Measurements from ENCODE around the gene NEDD4.

NEDD4 gene

GRCh38 chr15:55917881-55918296, 75.5 kb downstream of the NEDD4 start:
- H3F3A ChIP-seq (ENCODE audit: insufficient read depth, low read length) = no peaks in the 10 kb centered on the region
- no peaks in the 10 kb centered on the region for H3K36me3 ChIP-seq (ENCODE audit: insufficient read depth, low read length)
- no peaks in the 10 kb centered on the region for H3K27me3 ChIP-seq (ENCODE audit: insufficient read depth, low read length)
- H3K9me2 ChIP-seq (ENCODE audit: low read depth, low read length) = no peaks in the 10 kb centered on the region
- H3K9ac ChIP-seq (ENCODE audit: low read length) = no peak overlapping the region
- no peak overlapping the region for H3K4me3 ChIP-seq (ENCODE audit: low read depth, low read length, poor library complexity, severe bottlenecking)
- no peaks in the 10 kb centered on the region for H3K79me2 ChIP-seq (ENCODE audit: insufficient read depth, low read length)
- H3K4me1 ChIP-seq (ENCODE audit: insufficient read depth, low read length, severe bottlenecking) = no peaks in the 10 kb centered on the region
- H3K27ac ChIP-seq (ENCODE audit: low read depth, low read length, poor library complexity, severe bottlenecking) = no peak overlapping the region
- no peaks in the 10 kb centered on the region for H3K9me3 ChIP-seq (ENCODE audit: low read length)
- H2AFZ ChIP-seq (ENCODE audit: low read length) = no peak overlapping the region
- H3K4me2 ChIP-seq (ENCODE audit: low read length) = no peak overlapping the region
- no peaks in the 10 kb centered on the region for H4K20me1 ChIP-seq (ENCODE audit: insufficient read depth, low read length)
- TF ChIP-seq CTCF (IDR thresholded peaks at IDR 0.05; ENCODE audit: low read length) (peak; percentile 54), EZH2 (IDR thresholded peaks at IDR 0.05; ENCODE audit: borderline replicate concordance, low read length) (no peak)

DNA sequence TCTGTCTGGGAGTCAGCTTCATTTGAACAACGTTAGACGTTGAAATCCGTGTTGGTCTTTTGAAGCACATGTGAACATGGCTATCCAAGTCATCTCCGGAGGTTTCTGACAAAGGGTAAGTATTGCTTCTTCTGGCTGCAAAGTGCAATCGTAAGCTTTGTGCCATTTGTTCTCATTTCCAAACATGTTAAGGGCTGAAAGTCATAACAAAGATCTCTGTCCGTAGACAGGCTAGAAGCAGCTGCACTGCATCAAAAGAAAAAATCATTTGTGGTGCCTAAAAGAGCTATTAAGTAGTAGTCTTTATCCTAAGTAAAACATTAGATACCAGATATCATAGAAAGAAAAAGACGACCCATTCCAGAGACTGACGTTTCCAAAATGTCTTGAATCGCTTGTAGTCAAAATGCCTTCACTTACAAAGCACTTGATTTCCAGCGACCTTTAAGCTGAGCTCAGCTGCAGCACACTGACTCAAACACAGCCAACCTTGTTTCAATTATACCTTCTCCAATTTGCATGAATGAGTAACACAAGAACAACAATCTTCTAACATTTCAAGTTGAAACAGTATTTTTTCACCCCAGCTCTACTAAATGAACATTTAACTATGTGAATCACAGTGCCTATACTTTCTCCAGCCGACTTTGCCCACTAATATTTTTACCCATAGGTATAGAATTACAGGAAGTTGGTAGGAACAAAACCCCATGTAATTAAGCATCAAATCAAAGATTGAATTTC, 76.6 kb downstream of the NEDD4 start:
- Histone ChIP-seq H3K27me3 (ENCODE audit: insufficient read depth, low read length) (no peaks in the 10 kb centered on the region), H4K20me1 (ENCODE audit: insufficient read depth, low read length) (no peaks in the 10 kb centered on the region), H3F3A (ENCODE audit: insufficient read depth, low read length) (no peaks in the 10 kb centered on the region), H3K36me3 (ENCODE audit: insufficient read depth, low read length) (no peaks in the 10 kb centered on the region), H2AFZ (ENCODE audit: low read length) (no peak overlapping the region), H3K4me3 (ENCODE audit: low read depth, low read length, poor library complexity, severe bottlenecking) (no peak overlapping the region), H3K9me2 (ENCODE audit: low read depth, low read length) (no peaks in the 10 kb centered on the region), H3K4me2 (ENCODE audit: low read length) (no peak overlapping the region), H3K27ac (ENCODE audit: low read depth, low read length, poor library complexity, severe bottlenecking) (no peak overlapping the region), H3K79me2 (ENCODE audit: insufficient read depth, low read length) (no peaks in the 10 kb centered on the region), H3K9me3 (ENCODE audit: low read length) (no peaks in the 10 kb centered on the region), H3K9ac (ENCODE audit: low read length) (no peak overlapping the region), H3K4me1 (ENCODE audit: insufficient read depth, low read length, severe bottlenecking) (no peaks in the 10 kb centered on the region)
- TF ChIP-seq CTCF (IDR thresholded peaks at IDR 0.05; ENCODE audit: low read length) (no peak), EZH2 (IDR thresholded peaks at IDR 0.05; ENCODE audit: borderline replicate concordance, low read length) (no peak)

- Histone ChIP-seq H3F3A (ENCODE audit: insufficient read depth, low read length) (no peaks in the 10 kb centered on the region), H2AFZ (ENCODE audit: low read length) (no peak overlapping the region), H4K20me1 (ENCODE audit: insufficient read depth, low read length) (no peaks in the 10 kb centered on the region), H3K36me3 (ENCODE audit: insufficient read depth, low read length) (no peaks in the 10 kb centered on the region), H3K9me2 (ENCODE audit: low read depth, low read length) (no peaks in the 10 kb centered on the region), H3K27ac (ENCODE audit: low read depth, low read length, poor library complexity, severe bottlenecking) (no peak overlapping the region), H3K9ac (ENCODE audit: low read length) (no peak overlapping the region), H3K4me3 (ENCODE audit: low read depth, low read length, poor library complexity, severe bottlenecking) (no peak overlapping the region), H3K4me1 (ENCODE audit: insufficient read depth, low read length, severe bottlenecking) (no peaks in the 10 kb centered on the region), H3K4me2 (ENCODE audit: low read length) (no peak overlapping the region), H3K79me2 (ENCODE audit: insufficient read depth, low read length) (no peaks in the 10 kb centered on the region), H3K27me3 (ENCODE audit: insufficient read depth, low read length) (no peaks in the 10 kb centered on the region), H3K9me3 (ENCODE audit: low read length) (no peaks in the 10 kb centered on the region)
- no peak for TF ChIP-seq CTCF (IDR thresholded peaks at IDR 0.05; ENCODE audit: low read length)
- TF ChIP-seq EZH2 (IDR thresholded peaks at IDR 0.05; ENCODE audit: borderline replicate concordance, low read length) = no peak
Observed at GRCh38 chr15:55915876-55916567, 77.4 kb downstream of the NEDD4 start.

All from OCI-LY1 (cell line).